ENCODE data around the gene CACNA1A.

GRCh38 chr19:13281567-13282291 lies 224.6 kb downstream of the CACNA1A start:
- TF ChIP-seq ELF4 (IDR thresholded peaks at IDR 0.05) (no peak), FOXM1 (IDR thresholded peaks at IDR 0.05; ENCODE audit: borderline replicate concordance) (no peak), BHLHE40 (IDR thresholded peaks at IDR 0.05; ENCODE audit: borderline replicate concordance) (no peak), SP1 (IDR thresholded peaks at IDR 0.05) (no peak), FOXK2 (IDR thresholded peaks at IDR 0.05) (no peak)
